ENCODE measurements around the gene CPED1.
"Not testable (repeated sequence)": the region's sequence is repeated elsewhere in the genome, so short reads cannot be mapped to it uniquely, and the experiment has no call there.

The CPED1 gene

DNA sequence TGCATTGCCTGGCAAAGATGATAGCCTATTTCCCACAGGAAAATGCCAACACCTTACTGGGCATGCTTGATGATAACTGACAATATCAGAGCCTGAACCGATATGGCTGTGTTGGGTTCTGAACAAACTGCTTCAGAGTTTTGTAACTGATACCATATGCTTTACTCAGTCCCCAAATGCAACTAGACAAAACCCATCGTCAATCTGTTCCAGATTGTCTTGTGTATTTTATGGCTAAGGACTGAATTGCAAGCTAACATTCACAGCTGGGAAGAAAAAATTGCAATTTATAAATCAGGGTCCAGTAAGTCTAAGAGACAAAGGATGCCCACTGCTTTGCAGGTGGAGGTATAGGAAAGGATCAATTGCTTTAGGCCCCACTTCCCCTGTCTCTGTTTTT is 223.5 kb downstream of the CPED1 start:
- H3K4me3 ChIP-seq (ENCODE audit: low read depth, low read length), result no peak overlapping the region
- TF ChIP-seq, protein P1, sequence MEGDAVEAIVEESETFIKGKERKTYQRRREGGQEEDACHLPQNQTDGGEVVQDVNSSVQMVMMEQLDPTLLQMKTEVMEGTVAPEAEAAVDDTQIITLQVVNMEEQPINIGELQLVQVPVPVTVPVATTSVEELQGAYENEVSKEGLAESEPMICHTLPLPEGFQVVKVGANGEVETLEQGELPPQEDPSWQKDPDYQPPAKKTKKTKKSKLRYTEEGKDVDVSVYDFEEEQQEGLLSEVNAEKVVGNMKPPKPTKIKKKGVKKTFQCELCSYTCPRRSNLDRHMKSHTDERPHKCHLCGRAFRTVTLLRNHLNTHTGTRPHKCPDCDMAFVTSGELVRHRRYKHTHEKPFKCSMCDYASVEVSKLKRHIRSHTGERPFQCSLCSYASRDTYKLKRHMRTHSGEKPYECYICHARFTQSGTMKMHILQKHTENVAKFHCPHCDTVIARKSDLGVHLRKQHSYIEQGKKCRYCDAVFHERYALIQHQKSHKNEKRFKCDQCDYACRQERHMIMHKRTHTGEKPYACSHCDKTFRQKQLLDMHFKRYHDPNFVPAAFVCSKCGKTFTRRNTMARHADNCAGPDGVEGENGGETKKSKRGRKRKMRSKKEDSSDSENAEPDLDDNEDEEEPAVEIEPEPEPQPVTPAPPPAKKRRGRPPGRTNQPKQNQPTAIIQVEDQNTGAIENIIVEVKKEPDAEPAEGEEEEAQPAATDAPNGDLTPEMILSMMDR (IDR thresholded peaks at IDR 0.05; ENCODE audit: low read depth, low read length), result no peak

DNA sequence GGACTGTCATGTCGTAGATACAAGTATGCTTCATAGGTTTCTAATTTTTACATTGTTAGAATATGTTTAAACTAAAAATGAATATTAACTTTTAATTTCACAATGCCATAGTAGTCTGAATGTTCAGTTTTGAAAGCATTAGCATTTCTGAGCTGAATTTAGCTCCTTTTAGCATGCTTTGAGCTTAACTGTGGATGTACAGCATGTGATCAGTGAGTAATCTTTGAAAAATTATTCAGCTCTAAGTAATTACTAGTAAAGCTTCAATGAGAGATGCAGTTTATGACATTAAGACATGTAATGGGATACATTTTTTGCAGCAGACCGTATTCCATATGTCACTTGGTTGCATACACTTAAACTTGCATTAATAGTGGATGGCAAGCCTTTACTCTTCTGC is 226.1 kb downstream of the CPED1 start:
- H3K4me3 ChIP-seq (ENCODE audit: low read depth, low read length), result no peak overlapping the region
- TF ChIP-seq, protein P1 (IDR thresholded peaks at IDR 0.05; ENCODE audit: low read depth, low read length), result no peak

DNA sequence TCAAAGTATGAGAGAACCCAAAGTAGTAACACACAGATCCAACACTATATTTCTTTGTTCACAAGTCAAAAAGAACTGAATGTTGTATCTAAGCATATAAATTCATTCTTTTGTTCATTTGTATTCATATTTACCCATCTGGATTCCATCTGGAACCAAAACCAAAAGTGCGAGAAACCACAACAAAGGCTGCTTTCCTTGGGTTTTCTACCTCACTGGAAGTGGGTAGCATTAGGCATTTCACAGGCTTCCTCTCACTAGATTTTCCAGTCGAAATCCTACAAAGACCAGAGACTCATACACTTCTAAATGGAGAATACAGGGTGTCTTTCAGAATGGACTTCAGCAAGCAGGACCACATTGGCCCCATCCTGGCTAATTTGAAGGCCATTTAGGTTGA is 230.5 kb downstream of the CPED1 start:
- H3K4me3 ChIP-seq (ENCODE audit: low read depth, low read length), result no peak overlapping the region
- TF ChIP-seq, protein P1 (IDR thresholded peaks at IDR 0.05; ENCODE audit: low read depth, low read length), result no peak

DNA sequence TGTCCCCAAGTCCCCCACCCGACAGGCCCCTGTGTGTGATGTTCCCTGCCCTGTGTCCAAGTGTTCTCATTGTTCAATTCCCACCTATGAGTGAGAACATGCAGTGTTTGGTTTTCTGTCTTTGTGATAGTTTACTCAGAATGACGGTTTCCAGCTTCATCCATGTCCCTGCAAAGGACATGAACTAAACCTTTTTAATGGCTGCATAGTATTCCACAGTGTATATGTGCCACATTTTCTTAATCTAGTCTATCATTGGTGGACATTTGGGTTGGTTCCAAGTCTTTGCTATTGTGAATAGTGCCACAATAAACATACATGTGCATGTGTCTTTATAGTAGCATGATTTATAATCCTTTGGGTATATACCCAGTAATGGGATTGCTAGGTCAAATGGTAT is 232.6 kb downstream of the CPED1 start:
- not testable (repeated sequence) for H3K4me3 ChIP-seq (ENCODE audit: low read depth, low read length)

DNA sequence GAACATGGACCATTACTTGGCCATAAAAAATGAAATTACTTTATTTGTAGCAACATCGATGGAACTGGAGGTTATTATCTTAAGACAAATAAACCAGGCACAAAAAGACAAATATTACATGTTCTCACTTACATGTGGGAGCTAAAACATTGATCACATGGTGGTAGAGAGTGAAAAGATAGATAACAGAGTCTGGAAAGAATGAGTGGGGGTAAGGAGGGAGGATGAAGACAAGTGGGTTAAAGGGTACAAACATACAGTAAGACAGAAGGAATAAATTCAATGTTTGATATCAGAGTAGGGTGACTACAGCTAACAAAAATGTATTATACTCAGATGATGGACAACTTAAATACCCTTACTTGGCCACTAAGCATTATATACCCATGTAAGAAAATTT is 240.3 kb downstream of the CPED1 start:
- TF ChIP-seq, protein P1 (IDR thresholded peaks at IDR 0.05; ENCODE audit: low read depth, low read length), result no peak
- H3K4me3 ChIP-seq (ENCODE audit: low read depth, low read length), result no peak overlapping the region

DNA sequence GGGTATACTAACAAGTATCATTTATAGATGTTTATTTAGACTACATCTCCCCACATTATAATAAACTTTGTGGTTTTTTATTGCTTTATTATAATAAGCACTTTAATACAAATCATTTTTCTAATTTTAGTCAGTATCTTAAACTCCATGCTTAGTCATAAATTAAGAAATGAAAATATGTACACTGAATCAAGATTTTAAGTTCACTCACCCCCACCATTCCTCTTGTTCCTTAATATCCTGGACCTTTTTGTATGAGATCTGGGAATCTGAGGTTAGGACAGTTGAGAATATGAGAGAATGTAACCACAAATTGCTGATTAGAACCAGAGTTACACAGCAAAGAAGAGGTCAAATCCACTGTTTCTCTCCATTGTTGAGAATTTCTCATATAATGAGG is 246.7 kb downstream of the CPED1 start:
- no peak overlapping the region for H3K4me3 ChIP-seq (ENCODE audit: low read depth, low read length)
- TF ChIP-seq, protein P1 (IDR thresholded peaks at IDR 0.05; ENCODE audit: low read depth, low read length), result no peak

DNA sequence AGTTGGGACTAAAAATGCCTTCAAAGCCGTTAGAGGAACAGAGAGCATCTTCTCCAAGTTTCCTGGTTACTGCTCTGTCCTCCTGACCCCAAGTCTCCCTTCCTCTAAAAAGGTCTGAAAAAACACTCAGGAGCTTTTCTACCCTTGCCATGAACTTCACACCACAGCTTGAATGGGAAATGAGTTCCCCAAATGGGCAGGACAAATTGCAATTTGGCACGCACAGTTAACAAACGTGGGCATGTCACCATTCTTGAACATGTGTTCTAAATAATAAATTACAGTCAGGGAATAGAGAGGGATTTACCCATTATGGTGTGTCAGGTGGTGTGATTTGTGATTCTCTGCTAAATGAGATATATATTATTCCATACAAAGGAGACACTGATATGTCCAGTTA is 249.1 kb downstream of the CPED1 start:
- TF ChIP-seq, protein P1 (IDR thresholded peaks at IDR 0.05; ENCODE audit: low read depth, low read length), result no peak
- no peak overlapping the region for H3K4me3 ChIP-seq (ENCODE audit: low read depth, low read length)

DNA sequence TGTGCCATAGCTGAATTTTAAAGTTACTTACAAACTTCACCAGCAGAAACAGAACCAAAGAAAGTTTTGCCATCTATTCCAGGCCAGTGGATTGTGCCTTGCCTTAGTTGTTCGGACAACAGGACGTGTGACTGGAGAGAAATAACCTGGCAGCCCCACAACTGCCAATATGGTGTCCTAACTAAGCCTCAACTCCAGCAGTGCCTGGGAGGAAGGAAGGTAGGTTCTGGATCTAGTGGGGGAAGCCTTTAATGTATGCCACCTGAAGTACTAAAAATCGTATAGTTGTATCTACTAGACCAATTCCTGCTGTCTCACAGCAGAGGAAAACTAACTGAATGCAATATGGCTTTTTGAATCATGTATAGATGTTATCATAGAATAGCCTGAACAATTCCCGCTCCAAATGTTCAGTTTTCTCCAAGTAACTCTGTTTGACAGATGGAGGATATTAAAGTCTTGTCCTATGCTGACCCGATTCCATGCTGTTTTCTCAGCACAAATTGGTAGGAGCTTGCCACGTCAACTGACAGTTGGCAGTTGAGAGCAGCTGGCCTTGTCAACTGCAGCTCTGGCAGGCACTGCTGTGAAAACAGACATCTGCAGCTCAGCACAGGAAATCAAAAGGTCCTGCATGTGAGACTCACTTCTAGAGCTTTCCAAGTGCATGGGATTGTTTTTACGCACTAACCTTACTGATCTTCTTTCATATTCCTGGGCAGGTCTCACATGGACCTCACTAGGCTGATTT is 255.8 kb downstream of the CPED1 start:
- TF ChIP-seq, protein P1 (IDR thresholded peaks at IDR 0.05; ENCODE audit: low read depth, low read length), result no peak

DNA sequence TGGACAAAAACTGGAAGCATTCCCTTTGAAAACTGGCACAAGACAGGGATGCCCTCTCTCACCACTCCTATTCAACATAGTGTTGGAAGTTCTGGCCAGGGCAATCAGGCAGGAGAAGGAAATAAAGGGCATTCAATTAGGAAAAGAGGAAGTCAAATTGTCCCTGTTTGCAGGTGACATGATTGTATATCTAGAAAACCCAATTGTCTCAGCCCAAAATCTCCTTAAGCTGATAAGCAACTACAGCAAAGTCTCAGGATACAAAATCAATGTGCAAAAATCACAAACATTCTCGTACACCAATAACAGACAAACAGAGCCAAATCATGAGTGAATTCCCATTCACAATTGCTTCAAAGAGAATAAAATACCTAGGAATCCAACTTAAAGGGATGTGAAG is 262.9 kb downstream of the CPED1 start:
- H3K4me3 ChIP-seq (ENCODE audit: low read depth, low read length), result not testable (repeated sequence)

More for the DNA sequence above, 255.8 kb downstream of the CPED1 start:
- H3K4me3 ChIP-seq (ENCODE audit: low read depth, low read length), result no peak overlapping the region

DNA sequence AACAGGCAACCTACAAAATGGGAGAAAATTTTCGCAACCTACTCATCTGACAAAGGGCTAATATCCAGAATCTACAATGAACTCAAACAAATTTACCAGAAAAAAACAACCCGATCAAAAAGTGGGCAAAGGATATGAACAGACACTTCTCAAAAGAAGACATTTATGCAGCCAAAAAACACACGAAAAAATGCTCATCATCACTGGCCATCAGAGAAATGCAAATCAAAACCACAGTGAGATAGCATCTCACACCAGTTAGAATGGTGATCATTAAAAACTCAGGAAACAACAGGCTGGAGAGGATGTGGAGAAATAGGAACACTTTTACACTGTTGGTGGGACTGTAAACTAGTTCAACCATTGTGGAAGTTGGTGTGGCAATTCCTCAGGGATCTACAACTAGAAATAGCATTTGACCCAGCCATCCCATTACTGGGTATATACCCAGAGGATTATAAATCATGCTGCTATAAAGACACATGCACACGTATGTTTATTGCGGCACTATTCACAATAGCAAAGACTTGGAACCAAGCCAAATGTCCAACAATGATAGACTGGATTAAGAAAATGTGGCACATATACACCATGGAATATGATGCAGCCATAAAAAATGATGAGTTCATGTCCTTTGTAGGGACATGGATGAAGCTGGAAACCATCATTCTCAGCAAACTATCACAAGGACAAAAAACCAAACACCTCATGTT is 264.2 kb downstream of the CPED1 start:
- not testable (repeated sequence) for H3K4me3 ChIP-seq (ENCODE audit: low read depth, low read length)

Data from WI38 (cell line).